ENCODE measurements around the gene GALNT1.

GRCh38 chr18:35692866-35693265 is 111.3 kb downstream of the GALNT1 start:
- TF ChIP-seq POLR2A (IDR thresholded peaks at IDR 0.05; ENCODE audit: low read depth, low read length) (no peak), POU2F2 (IDR thresholded peaks at IDR 0.05; ENCODE audit: low read depth, low read length) (no peak), TAF1 (IDR thresholded peaks at IDR 0.05; ENCODE audit: low read depth, low read length) (no peak), PAX5 (IDR thresholded peaks at IDR 0.05; ENCODE audit: insufficient read depth, low read length, severe bottlenecking) (no peak)

All from GM12891 (cell line).